D721Med (cell line): ENCODE measurements around the gene BCR.

Source experiments
- DNase-seq: peaks from one replicate; pipeline ENCODE4 v3.0.0; 2011; ENCODE audit warnings: low spot score; ENCODE audit not compliant: insufficient read length
- FAIRE-seq: peaks from 2 replicates; lab custom pipeline; 2011; peaks lifted over from hg19 to GRCh38; lab: Jason Lieb, UNC
- CTCF ChIP-seq: IDR thresholded peaks from 2 replicates; pipeline ENCODE4 v1.5.1; 2012; ENCODE audit warnings: mild to moderate bottlenecking, control low read depth; ENCODE audit not compliant: insufficient read depth; ENCODE audit errors: missing control alignments

Gene BCR

GRCh38 chr22:23253475-23254055 lies 73.3 kb downstream of the BCR start:
- FAIRE-seq: no peak
- DNase-seq: no peak
- no peak for TF ChIP-seq CTCF

- no peak for DNase-seq
- FAIRE-seq: no peak
- no peak for TF ChIP-seq CTCF
Observed at GRCh38 chr22:23255506-23256170, 75.3 kb downstream of the BCR start.

- DNase-seq: no peak
- FAIRE-seq: no peak
Observed at GRCh38 chr22:23256171-23256932, 76.0 kb downstream of the BCR start.

GRCh38 chr22:23256986-23257888 lies 76.9 kb downstream of the BCR start:
- DNase-seq (no peak), FAIRE-seq (no peak)
- no peak for TF ChIP-seq CTCF

More at GRCh38 chr22:23256171-23256932, 76.0 kb downstream of the BCR start:
- no peak for TF ChIP-seq CTCF

- DNase-seq (no peak), FAIRE-seq (no peak)
- no peak for TF ChIP-seq CTCF
Observed at GRCh38 chr22:23257889-23258825, 77.8 kb downstream of the BCR start.

GRCh38 chr22:23258826-23259170 lies 78.5 kb downstream of the BCR start:
- TF ChIP-seq CTCF: no peak
- FAIRE-seq (no peak), DNase-seq (no peak)
